HG02884 (cell line): ENCODE data around the gene UTP14A.
A peak's percentile ranks its signal among the peaks of the same experiment; 100 is the strongest.

ENCODE experiments used
- ATAC-seq: cut with Tn5 transposase; IDR thresholded peaks from one replicate; pipeline ENCODE4 v1.9.1; 2021; ENCODE audit warnings: mild to moderate bottlenecking, moderate library complexity; ENCODE audit not compliant: unreplicated experiment

Gene UTP14A

GRCh38 chrX:129940721-129941120, 34.8 kb downstream of the UTP14A start:
- ATAC-seq = no peak

DNA sequence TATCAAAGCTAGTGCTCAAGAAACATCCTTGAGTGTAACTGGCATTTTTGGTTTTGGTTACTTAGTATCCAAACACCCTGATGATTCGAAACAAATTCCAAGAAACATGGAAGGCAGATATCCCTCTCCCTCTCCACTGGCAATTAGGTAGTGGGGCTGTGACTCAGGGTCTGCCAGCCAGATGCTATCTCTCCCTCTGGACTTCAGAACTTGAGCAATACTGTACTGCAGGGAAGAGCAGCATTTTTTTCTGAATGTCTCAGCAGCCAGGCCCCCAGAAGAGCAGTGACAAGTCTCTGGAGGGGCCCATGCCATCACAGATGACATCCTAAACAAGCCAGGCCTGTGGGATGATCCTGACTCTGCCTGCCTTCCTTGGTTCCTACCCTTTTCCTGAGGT, 39.2 kb downstream of the UTP14A start:
- ATAC-seq = no peak

GRCh38 chrX:129953334-129953648, 47.3 kb downstream of the UTP14A start:
- no peak for ATAC-seq

GRCh38 chrX:129953881-129954280, 47.9 kb downstream of the UTP14A start:
- no peak for ATAC-seq

- ATAC-seq = no peak
Observed at GRCh38 chrX:129954804-129955203, 48.8 kb downstream of the UTP14A start.

- no peak for ATAC-seq
Observed at GRCh38 chrX:129955682-129956081, 49.7 kb downstream of the UTP14A start.

DNA sequence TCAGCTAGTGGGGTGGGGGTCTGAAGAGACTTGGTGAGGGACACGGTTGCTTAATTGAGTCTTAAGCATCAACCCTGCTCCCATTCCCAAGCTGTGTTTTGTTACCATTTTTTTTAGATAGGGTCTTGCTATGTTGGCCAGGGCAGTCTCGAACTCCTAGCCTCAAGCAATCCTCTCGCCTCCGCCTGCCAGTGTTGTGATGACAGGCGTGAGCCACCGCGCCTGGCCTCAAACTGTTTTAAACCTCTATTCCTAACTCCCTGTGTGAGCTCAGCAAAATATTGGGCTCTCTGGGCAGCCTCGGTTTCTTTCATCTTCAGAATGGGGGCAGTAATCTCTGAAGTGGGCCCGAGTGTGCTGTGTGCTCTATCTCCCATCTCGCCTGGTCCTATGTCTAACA, 50.2 kb downstream of the UTP14A start:
- no peak for ATAC-seq

DNA sequence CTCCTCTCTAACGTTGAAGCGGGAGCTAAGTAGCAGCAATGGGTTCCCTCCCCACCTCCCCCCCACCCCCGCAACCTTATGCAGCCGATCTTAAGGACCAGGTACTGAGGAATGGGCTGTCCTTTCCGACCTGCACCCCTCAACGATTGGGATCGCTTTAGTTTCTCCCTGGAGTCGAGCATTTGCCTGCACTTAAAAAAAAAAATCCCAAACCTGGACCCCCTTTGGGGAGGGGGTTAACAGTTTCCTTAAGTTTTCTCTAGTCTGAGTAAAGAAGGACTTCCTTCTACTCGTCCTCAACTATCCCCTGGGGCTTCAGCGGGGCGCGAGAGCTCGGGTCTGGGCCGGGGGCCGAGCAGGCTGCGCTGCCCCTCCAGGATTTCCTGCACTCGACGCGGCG, 50.8 kb downstream of the UTP14A start:
- no peak for ATAC-seq

- peak; percentile 78 for ATAC-seq
Observed at GRCh38 chrX:129957241-129958082, 51.5 kb downstream of the UTP14A start.

GRCh38 chrX:129958083-129958465, 52.1 kb downstream of the UTP14A start:
- no peak for ATAC-seq

- no peak for ATAC-seq
Observed at GRCh38 chrX:129958814-129959492, 53.0 kb downstream of the UTP14A start.

- ATAC-seq = no peak
Observed at GRCh38 chrX:129959493-129959832, 53.5 kb downstream of the UTP14A start.

GRCh38 chrX:129961180-129962083, 55.5 kb downstream of the UTP14A start:
- peak; percentile 79 for ATAC-seq

GRCh38 chrX:129963729-129964128, 57.8 kb downstream of the UTP14A start:
- no peak for ATAC-seq

DNA sequence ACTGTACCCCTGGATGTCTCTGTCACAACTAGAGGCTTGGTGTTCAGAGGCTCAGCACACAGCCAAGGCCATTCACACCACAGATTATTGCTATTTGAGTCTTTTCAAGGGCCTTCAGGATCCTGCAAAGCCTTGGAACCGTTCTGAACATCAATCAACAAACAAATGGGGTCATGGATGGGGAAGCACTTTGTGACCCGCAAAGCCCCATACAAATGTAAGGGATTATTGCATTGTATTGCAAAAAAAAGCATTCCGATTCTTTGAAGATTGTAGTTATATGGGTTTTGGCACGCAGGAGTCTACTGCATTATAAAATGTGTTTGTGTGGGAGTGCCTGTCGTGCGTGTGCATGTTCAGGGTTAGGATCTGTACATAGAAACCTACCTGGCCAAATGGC, 59.2 kb downstream of the UTP14A start:
- no peak for ATAC-seq

GRCh38 chrX:129968968-129969367, 63.0 kb downstream of the UTP14A start:
- ATAC-seq = no peak

- ATAC-seq = no peak
Observed at GRCh38 chrX:129976441-129976840, 70.5 kb downstream of the UTP14A start.
